Germinal center (tissue), 1 donor: ENCODE measurements around the gene SNN.

Experiments used
- DNase-seq: peaks from one replicate; pipeline ENCODE4 v3.0.0; 2012; ENCODE audit warnings: mixed read lengths, low spot score

SNN gene

DNA sequence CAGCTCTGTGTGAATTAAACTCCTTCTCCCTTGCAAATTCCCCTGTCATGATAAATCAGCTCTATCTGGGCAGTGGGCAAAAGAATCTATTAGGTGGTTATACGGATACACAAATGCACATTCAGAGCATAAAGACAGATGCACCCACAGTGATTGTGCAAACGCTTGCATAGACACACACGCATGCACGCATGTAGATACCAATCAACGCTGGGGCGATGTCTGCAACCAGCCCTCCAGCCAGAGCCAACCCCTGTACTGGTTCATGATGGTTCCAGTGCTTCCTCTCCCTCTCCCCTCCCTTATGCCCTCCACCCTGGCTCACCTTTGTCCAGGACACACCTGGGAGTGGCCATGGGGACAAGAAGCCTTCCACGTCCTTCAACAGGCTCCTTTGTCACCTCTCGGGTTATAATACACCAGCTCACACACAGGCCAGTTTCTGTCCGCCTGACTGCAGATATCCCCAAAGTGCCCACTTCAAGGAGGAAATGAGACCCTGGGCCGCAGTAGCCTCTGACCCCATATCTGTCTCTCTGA is 33.1 kb upstream of the SNN start:
- no peak for DNase-seq

DNA sequence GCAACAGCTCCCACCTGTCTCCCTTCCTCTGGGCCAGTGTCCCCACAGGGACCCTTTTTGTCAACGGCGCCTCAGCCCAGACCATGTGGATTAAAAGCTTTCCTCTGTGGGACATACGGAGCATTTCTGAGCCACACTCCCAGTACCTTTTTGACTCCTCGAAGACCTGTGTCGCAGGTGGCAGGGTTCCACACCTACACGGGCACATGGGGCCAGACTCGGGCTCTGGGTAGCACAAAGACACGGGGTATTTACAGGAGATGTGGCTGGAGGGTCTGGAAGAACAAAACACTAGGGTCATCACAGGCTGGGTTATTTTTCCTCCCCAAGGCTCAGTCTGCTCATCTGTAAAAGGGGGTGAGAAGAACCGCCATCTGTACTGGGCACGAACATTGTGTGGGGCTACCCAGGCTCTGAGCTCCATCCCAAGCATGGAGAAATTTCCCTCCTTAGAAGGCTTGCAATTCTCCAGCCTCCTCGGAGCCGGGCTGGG is 32.5 kb upstream of the SNN start:
- no peak for DNase-seq

DNA sequence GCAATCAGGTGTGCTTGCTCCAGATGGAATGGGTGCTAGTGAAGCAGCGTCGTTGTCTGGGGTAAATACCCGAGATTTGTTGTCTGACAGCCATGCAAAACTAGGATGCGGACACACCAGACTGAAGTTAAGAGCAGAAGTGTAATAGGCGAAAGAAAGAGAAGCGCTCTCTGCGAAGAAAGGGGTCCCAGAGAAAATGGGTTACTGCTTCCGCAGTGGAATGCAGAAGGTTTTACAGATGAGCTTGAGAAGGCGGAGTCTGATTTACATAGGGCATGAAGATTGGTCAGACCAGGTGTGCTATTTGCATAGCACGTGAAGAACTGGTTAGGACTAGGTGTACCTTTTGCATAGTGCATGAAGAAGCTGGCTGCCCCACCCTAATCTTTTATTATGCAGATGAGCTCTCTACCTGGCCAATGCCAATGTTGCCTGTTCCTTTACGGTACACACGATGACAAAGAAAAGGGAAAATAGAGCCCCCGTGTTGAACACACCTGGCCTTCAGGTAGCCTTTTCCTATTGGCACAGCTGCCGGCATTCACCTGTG is 32.0 kb upstream of the SNN start:
- DNase-seq, result no peak

DNA sequence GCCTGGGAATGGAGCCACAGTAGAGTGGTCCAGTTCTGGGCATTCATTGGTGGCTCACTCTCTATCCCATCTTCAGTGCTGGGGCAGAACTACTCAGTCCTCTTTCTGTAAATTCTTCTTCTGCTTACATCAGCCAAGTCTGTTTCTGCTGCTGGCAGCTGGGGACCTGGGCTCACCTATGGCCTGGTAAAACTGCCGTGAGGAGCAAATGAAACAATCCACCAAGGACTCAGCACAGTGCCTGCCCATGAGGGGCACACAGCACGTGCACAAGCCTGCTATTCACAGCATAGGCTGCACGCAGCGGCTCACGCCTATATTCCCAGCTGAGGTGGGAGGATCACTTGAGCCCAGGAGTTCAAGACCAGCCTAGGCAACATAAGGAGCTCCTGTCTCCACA is 30.9 kb upstream of the SNN start:
- DNase-seq, result no peak

DNA sequence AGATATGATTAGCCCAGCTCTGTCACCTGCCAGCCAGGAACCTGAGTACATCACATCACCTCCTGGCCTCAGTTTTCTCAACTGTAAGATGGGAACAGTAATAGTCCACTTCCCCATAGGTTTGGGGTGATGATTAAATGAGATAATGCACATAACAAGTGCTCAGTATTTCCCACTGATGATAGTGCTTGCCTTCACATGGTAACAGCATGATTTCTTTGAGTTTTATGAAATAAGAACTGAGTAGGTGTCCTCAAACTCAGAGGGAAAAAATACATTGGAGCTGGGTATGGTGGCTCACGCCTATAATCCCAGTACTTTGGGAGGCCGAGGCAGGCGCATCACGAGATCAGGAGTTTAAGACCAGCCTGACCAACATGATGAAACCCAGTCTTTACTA is 30.1 kb upstream of the SNN start:
- DNase-seq, result no peak

DNA sequence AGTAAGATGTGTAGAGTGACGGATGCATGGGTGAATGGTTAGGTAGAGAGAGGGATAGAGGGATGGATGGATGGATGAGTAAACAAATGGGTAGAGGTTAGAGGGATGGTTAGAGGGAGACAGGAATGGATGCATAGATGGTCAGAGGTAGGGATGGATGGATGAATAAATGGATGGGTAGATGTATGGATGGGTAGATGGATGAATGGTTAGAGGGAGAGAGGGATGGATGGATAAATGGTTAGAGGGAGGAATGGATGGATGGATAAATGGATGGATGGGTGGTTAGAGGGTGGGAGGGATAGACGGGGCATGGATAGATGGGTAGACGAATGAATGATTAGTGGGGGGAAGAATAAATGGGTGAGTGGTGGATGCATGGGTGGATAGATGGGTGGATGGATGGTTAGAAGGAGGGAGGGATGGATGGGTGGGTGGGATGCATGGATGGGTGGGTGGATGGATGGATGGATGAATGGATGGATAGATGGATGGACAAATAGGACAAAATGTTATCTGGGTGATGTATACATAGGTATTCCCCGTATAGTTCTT is 29.2 kb upstream of the SNN start:
- no peak for DNase-seq

DNA sequence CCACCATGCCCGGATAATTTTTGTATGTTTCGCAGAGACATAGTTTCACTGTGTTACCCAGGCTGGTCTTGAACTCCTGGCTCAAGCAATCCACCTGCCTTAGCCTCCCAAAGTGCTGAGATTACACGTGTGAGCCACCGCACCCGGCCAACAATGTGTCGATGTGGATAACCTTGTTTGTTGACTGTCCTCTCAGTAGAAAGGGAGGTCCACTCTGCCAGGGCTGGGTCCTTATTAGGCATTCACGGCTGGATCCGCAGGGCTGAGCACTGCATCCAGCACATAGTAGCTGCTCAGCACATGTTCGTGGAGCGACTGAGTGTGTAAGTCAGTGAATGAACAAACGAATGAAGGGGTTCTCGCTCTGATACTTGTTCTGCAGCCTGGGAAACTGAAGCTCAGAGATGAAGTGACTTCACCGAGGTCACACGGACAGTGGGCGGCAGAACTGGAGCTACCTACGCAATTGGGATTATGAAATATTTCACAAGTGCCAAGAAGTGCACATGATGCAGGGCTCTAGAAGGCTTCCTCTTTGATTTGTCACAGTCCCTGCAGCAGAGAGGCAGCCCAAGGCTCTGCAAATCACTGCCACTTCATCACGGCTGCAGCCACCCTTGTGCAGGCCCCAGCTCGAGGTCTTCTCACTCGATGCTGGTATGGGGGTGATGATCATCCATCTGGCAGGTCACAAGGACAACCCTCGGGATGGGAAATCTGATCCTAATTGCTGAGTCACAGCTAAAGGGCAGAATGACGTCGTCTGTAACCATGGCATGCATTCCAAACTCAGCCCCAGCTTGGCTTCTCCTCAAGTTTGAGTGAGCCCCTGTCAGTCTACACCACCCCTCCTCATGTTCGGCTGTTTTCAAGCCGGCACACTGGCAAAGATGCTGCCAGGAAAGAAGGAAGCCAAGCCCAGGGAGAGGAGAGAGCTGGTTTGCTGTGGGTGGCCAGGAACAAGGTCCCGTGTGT is 28.0 kb upstream of the SNN start:
- DNase-seq, result no peak

DNA sequence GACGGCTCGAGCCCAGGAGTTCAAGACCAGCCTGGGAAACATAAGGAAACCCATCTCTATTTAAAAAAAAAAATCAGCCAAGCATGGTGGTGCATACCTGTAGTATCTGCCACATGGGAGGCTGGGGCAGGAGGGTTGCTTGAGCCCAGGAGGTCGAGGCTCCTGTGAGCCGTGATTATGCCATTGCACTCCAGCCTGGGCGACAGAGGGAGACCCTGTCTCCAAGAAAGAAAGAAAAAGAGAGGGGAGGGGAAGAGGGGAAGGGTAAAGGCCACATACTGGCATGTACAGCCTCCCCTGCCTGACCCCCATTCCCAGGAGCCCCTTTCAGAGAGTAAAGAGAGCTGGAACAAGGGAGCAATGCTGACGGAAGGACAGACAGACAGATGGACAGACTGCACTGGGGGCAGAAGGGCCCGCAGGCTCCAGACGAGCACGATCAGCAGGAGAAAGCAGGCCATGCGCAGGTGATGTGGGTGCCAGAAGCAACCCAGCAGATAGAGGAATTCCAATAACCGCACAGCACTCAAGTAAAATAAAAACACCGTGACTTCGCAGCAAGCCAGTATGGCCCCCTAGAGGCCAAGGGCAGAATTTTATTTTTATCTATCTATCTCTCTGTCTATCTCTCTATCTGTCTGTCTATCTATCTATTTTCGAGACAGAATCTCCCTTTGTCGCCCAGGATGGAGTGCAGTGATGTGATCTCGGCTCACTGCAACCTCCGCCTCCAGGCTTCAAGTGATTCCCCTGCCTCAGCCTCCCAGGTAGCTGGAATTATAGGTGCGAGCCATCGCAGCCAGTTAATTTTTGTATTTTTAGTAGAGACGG is 27.1 kb upstream of the SNN start:
- DNase-seq, result peak; percentile 59

DNA sequence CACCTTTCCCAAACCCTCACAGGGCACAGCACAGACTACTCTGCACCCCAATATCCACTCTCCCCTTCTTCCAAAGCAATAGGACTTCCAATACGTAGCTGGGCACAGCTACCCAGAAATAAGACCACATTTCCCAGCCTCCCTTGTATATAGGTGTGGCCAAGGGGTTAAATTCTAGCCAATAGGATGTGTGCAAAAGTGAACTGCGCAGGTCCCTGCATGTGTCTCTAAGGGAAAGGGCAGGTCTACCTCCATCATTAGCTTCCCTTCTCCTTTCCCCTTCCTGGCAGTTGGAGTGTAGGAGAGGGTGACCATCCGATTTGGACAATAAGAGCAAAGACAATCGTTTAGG is 25.5 kb upstream of the SNN start:
- DNase-seq, result no peak

DNA sequence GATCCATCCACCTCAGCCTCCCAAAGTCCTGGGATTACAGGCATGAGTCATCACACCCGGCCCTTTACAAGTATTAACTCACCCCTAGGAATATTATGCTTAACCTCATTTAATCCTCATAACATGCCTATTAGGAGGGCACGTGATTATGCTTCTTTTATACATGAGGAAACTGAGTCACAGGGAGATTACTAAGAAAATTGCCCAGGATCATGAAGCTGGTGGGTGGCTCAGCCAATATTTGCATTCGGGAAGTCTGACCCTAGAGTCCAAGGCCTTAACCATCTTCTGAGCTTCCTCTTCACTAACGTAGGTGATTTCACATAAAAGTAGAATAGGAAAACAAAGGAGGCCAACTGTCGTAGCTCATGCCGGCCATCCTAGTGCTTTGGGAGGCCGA is 19.0 kb upstream of the SNN start:
- DNase-seq, result no peak

DNA sequence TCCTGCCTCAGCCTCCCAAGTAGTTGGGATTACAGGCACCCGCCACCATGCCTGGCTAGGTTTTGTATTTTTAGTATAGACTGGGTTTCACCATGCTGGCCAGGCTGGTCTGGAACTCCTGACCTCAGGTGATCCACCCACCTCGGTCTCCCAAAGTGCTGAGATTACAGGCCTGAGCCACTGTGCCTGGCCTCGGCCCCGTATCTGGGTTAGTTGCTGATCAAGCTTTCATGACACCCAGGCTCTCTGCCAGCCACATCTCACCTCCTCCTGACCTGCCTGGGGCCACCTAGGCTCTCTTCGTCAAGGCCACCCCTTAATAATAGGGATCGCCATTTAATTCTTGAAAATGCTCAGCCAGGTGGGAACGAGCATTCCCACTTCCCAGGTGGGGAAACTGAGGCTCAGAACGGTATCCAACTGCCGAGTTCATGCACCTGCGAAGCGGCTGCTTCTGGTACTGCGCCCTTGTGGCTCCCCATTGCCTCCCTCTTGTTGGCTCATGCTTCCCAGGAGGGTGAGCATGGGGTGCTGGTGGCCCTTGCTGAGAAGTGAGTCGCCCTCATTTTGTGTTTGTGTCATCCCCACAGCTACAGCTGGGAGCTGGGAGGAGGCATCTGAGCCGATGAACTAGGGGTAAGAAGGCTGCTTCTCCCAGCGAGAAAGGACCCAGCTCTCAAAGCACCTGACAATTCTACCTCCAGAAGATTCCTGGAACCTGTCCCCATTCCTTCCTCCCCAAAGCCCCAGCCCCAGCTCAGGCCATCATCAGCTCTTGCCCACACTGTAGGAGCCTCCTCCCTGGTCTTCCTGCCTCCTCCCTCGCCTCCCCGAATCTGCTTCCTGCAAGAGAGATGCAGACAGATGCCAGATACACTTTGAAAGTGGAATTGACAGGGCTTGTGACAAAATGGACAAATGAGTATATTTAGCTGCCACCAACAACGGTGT is 17.3 kb upstream of the SNN start:
- DNase-seq, result no peak

DNA sequence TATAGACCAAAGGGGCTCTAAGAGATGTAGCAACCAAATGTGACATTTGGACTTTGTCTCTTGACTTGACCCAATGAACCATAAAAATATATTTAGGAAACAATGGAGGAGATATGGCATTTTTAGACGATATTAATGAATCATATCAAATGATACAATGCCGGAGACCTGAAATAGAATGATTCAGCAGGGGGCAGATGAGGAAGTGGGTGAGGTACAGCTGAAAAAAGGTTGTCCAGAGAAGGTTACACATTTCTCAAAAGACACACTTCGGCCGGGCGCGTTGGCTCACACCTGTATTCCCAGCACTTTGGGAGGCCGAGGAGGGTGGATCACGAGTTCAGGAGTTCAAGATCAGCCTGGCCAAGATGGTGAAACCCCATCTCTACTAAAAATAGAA is 16.5 kb upstream of the SNN start:
- DNase-seq, result no peak

DNA sequence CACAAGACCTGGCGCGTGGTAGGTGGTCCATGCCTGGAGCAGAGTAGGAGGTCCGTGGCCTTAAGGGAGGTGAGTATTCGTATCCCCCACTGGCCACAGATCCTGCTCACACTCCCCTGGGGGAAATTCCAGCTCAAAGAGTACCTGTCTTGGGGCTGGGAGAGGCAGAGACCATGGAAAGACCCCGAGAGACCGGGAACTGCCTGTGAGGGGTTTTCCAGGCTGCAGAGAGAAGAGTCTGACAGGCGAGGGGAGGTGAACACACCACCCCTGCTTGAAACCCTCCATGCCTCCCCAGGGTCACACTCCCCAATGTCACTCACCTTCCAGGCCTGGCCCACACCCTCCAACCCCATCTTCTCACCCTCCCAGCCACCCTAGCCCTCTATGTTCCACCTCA is 12.6 kb upstream of the SNN start:
- DNase-seq, result no peak

DNA sequence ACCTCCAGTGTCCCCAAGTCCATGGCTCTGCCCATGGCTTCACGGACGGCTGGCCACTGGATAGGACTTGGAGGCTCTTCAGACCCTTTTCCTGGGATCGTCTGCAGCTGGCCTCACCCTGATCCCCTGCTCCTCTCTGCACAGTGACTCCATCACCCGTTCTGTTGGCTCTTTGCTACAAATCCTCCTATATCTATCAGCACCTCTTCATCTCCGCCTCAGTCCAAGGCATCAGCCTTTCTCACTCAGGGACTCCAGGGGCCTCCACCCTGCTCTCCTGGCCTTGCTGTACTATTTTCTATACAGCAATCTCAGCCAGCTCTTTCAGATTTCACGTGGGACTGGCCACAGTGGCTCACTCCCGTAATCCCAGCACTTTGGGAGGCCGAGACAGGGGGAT is 10.7 kb upstream of the SNN start:
- no peak for DNase-seq

DNA sequence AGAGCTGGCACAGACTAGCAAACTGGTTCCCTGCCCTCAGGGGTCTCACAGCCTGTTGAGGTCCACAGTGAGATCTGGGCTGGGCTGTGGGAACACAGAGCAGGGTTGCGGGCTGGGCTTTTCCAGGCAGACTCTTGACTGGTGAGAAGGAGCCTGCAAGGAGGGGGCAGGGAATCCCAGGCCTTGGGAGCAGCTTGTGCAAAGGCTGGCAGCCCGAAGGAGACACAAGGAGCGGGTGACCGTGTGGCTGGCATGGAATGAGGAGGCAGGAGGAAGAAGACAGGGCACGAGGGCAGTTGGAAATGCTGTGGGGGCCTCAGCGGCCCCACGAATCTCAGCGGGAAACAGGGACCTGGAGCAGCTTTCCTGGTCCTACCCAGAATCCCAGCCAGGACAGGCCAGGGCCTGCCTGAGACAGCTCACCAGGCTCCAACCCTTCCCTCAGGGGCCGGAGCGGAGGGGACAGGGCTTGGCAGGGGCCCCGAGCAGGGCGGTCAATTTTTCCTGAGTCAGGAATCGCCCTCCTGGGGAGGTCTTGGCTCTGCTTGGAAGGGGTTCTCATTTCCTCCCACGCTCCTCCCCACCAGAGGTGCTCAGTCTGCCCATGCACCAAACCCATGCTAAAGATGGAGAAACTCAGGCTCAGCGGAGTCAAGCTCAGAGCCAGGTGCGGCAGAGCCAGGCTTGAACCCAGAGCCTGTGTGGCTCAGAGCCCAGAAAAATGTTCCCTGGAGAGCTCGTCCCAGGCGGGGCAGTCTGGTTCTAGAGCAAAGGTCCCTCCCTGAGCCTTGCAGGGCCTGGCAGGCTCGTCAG is 9.2 kb upstream of the SNN start:
- DNase-seq, result no peak

DNA sequence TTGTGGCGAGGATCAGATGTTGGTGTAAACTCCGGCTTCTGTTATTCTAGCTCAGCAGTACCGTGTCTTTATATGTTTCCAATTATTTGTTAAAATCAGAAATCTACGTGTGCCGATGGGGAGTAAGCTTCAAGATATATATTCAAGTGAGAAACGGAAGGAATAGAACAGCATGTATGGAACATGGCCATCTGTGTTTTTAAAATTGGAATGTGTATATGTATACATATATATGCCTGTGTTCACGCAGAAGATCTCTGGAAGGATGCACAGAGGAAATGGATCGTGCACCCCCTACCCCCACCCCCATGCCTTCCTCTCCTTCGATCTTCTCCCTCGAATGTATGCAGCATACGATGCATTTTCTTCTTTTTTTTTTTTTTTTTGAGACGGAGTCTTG is 7.7 kb upstream of the SNN start:
- DNase-seq, result no peak

DNA sequence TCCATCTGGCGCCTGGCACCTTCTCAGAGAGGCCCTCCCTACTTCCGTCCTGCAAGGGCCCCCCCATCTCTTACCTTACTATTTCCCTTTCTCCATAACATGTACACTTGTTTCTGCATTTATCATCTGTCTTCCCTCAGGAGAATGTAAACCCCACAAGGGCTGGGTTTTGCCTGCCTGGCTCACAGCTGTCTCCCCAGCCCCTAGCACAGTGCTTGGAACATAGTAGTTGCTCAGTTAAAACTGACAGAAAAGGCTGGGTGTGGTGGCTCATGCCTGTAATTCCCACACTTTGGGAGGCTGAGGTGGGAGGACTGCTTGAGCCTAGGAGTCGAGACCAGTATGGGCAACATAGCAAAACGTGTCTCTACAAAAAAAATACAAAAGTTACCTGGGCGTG is 5.7 kb upstream of the SNN start:
- no peak for DNase-seq

DNA sequence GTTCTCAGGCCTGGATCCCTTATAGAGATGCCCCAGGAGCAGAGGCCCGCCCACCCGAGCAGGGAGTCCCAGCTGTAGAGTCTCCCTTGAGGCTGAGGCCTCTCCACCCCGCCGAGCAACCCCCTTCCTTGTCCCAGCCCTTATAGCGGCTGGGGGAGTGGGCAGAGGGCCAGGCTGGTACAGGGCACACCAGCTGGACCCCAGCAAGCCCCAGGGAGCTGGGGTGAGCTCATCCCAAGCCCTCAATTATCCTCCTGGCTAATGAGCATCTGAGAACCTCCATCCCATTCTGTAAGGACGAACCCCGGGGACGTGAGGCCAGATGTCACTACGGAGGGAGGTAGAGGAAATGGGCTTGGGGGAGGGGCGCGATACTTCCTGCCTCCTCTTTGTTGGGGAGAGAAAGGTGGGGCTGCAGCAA is 3.2 kb upstream of the SNN start:
- no peak for DNase-seq

DNA sequence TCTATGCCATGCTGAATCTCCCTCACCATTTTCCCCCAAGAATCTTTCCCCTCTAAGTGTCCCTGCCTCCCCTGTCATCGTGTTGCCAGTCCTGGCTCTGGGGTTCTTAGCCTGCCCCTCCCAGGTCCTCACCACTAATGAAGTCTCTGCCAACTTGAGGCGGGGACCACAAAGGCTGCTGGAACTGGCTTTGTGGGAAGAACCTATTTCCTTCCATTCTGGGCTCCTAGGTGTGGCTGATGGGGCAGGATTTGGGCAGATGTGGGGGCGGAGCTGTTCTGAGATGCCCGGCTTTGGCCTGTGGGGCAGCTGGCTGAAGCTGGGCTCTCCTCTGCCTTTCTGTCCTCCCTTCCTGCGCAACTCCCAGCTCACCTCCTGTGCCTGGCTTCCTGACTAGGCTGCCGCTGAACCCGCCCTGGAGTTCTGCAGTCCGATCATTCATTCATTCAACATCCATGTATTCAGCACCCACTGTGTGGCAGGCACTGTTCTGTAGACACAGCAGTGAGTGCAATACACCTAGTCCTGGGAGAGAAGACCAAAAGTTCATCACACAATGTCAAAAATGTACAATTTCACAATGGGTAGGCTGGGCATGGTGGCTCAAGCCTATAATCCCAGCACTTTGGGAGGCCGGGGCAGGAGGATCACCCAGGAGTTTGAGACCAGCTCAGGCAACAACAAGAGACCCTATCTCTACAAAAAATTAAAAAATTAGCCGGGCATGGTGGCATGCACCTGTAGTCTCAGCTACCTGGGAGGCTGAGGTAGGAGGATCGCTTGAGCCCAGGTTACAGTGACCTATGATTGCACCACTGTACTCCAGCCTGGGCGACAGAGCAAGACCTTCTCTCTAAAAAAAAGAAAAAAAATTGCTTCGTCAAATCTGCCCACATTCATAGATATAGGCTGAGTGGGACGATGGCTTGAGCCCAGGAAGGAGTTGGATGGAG is 1.9 kb upstream of the SNN start:
- no peak for DNase-seq
